GM19455 (cell line): ENCODE measurements around the gene ITGA8.
A peak's percentile ranks its signal among the peaks of the same experiment; 100 is the strongest.
"Not testable (repeated sequence)": the region's sequence is repeated elsewhere in the genome, so short reads cannot be mapped to it uniquely, and the experiment has no call there.

Experiments
- ATAC-seq: cut with Tn5 transposase; IDR thresholded peaks from one replicate; pipeline ENCODE4 v1.9.1; 2021; ENCODE audit not compliant: unreplicated experiment

The ITGA8 gene

DNA sequence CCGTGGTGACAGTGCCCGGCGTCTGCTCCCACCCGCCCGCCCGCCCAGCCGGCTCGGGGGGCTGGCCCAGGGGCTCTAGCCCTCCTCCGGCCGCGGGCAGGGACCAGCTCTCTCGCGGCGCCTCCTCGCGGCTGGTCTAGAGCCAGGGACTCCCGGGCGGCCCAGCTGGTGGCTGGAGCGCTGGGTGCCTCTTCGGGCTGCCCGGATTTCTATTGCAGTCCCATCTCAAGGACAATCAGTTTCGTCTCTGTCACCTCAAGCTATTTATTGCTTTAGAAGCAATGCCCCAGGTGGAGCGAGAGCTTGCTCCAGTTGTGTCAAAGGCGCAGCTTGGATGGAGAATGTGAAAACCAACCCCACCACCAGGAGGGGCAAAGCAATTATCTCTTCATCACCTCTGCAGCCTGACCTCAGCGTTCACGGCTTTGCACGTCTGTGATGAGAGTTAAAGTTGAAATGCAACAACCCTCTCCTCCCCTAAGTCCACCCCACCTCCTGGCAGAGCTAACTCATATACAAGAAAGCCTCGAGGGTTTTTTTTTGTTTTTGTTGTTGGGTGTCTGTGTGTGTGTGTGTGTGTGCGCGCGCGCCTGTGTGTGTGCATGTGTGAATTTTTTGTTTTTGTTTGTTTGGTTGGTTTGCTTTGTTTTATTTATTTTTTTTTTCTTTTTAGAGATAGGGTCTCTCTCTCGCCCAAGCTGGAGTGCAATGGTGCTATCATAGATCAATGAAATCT is at the start of gene ITGA8:
Gene ITGA8 (minus strand): TSS at position 24 of the 736 bp plus-strand sequence. CDS start 151 bp downstream, outside the sequence.
- no peak for ATAC-seq

DNA sequence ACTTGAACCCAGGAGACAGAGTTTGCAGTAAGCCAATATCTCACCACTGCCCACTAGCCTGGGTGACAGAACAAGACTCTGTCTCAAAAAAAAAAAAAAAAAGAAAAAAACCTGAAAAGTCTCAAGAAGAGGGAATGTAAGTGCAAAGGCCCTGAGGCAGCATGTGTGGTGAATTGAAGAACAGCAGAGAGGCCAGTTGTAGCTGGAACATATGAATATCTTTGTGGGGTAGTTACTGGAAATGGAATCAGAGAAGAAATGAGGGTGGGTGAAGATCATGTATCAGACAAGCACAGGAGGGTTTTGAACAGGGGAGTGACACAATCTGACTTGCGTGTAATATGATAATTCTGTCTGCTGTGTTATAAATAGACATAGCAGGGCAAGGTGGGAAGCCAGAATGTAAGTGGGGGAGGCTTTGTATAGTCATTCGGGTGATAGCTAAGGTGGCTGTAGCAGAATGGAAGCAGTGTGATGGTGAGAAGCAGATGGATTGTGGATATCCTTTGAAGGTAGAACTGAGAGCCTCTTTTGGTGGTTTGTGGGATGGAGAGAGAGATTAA is 45.3 kb upstream of the ITGA8 start:
- ATAC-seq, result no peak

DNA sequence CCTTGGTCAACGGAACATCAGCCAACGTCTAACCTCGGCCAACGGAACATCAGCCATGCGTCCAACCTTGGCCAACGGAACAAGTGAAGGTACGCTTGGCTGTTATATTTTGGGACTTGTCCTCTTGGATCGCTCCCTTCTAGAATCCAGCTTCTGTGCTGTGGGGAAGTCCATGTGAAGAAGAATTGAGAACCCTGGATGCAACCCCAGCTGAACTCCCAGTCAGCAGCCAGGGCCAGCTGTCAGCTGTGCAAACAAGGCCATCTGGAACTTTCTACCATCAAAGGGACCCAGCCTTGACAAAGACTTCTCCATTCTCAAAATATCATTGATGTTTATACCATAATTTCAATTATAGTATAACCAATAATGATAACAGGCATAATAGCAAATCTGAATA is 43.3 kb upstream of the ITGA8 start:
- no peak for ATAC-seq

DNA sequence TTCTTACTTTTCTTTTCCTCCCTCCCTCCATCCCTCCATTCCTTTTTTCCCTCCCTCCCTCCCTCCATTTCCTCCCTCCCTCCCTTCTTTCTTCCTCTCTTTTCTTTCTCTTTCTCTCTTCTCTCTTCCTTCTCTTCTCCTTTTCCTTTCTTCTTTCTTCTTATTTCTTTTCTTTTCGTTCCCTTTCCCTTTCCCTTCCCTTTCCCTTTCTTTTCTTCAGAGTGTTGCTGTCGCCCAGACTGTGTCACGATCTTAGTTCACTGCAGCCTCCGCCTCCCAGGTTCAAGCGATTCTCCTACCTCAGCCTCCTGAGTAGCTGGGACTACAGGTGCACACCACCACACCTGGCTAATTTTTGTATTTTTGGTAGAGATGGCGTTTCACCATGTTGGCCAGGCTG is 42.5 kb upstream of the ITGA8 start:
- not testable (repeated sequence) for ATAC-seq

DNA sequence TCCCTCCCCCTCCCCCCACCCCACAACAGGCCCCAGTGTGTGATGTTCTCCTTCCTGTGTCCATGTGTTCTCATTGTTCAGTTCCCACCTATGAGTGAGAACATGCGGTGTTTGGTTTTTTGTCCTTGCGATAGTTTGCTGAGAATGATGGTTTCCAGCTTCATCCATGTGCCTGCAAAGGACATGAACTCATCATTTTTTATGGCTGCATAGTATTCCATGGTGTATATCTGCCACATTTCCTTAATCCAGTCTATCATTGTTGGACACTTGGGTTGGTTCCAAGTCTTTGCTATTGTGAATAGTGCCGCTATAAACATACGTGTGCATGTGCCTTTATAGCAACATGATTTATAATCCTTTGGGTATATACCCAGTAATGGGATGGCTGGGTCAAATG is 41.5 kb upstream of the ITGA8 start:
- ATAC-seq, result not testable (repeated sequence)

DNA sequence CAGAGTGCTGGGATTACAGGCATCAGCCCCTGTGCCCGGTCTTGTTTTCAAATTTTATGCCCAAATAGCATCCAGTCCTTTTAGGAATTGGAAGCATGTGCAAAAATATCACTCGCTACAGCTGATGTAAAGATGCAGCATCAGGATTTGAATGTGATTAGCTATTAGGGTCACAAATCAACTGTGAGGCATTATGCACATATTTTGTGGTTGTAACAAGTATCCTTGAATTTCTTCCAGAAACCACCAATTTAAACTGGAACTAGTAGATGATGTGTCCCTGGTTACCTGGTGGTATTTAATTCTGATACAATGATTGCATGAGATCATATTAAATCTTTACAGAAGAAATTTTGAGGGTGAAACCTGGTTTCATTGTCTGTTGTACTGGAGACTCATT is 41.0 kb upstream of the ITGA8 start:
- ATAC-seq, result no peak

DNA sequence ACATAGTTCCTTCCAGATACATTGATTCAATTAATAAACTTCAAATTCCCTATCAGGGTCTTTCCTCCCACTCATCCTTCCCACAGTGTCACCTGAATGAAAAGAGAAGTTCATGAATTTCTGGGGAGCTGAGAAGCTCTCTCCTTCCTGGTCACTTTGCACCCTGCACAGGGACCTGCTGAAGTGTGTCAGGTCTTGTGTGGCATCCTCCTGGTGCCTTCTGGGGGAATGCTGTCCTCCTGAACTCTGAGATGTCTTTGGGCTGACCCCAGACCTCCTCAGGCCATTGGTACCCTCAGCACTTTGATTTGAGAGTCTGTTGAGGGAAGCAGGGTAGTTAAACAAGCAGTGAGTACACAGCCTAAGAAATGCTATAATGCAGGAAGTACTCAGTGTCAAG is 39.5 kb upstream of the ITGA8 start:
- no peak for ATAC-seq

DNA sequence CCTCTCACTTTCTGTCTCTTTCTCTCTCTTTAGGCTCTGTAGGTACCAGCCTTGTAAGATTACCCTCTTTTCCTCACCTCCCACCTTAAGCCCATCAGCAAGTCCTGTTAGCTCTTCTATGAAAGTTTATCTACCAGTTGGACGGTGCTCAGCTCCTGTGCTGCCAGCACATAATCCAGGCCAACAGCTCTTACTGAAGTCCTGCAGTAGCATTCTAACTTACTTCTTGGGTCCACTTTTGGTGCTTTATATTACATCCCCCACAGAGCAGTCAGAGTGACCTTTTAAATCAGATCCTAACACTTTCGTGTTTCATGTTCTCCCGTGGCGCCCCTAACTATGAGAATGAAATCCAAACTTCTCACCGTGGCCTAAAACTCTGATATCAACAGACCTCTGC is 38.9 kb upstream of the ITGA8 start:
- ATAC-seq, result no peak

DNA sequence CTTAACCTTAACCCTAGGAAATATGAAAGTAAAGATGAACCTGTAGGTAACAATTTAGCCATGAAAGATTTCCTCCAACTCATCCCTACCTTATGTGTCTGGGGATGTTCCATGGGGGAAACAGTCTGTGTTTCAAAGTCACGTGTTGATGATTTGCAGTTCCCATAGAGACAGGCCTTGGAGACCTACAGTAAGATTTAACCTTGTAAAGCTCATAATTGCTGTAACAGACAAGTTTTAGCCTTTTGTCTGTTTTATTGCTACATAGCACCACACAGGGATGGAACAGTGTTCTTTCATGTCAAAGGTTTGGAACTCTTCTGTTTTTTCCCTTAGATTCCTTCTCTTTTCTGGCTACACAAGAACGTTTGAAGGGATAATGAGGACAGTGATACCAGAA is 35.2 kb upstream of the ITGA8 start:
- no peak for ATAC-seq

DNA sequence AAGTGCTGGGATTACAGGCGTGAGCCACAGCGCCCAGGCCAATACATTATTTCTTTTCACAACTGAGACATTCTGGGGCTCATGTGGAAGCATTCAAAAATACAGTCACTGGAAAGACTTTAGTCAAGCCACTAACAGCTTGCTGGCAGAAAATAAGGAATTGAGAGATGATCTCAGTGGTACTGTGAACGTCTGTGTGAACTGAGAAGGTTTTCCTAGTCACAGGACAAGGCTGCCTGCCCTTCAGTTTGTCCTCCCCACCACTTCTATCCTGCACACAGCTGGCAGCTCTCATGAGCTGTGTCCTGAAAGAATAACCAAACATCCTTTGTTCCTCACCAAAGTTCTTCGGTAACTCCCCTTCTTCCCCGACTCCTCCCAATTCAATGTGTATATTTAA is 31.3 kb upstream of the ITGA8 start:
- ATAC-seq, result no peak

DNA sequence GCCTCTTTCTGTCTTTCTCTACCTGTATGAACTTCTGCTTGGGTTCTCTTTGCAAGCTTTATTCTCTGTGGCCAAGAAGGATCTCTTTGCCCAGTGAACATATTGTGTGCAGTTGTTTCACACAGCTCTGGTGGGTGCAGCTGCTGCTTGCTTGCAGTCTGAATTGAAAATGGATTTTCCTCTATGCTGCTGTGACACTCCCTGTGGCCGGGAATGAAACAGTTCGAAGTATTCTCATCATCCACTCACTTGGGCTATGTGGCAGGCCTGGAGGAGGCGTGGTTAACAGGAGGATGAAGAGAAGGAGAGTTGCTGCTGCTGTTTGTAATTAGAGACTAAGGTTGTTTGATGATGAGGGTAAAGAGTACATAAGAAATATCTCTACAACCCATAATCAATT is 28.4 kb upstream of the ITGA8 start:
- ATAC-seq, result no peak

DNA sequence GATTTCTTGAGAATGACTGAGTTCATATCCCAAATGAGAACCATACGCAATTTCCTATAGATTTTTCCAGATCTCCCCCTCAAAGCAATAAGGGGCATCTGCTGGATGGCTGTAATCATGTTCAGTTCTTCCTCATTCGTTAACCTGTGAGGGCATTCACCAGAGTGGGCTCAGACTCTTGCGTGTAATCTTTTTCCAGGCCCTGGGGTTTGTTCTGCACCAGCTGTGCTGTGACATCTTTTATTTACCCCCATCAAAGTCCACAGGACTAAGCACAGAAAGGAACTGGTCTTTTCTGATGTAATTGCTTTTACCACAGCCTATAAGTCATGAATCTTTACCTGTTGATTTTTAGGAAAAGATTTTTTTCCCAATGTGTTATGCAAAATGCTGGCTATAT is 27.9 kb upstream of the ITGA8 start:
- ATAC-seq, result no peak

DNA sequence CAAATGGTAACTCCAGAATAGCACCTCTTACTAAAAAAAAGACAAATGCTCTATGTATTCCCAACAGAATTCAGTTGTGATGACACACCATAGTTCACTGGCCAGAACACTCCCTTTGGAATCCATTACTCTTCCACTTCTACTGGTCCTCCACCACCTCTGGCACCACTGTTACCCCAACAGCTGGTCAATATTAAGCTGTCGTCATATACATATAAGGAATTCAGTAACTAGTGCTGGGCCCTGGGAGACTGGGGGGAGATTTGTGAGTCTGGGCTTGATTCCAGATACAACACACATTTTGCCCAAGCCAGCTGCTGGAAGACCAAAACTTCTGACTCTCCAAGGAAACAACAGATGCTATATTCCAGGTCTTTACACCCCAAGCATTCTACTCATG is 26.0 kb upstream of the ITGA8 start:
- ATAC-seq, result no peak

DNA sequence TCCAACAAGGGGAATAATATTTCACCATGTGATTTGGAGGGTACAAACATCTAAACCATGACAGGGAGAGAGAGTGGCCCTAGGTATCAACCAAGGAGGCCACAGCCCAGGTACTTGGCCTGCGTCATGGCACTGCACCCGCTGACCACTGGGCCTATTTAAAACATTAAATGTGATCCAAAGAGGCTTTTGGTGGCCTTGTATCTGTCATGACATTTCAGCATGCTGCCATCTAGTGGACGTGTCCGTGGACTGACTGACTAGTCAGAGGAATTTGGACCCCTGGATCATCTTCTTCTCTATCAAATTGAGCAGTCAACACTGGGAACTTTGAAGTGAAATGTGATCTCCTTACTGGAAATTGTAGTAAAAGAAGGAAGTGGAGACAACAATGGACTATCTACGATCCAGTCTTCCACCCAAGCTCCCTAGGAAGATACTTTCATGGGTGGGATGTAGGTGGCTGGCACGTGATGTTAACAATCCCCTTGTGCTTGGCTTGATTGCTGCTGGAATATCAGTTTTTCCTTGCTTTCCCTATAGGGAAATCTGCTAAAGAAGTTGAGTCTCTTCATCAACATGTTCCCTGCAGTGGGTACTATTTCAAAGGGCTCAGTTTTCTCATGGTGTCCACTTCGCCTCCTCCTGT is 24.6 kb upstream of the ITGA8 start:
- ATAC-seq, result peak; percentile 72

DNA sequence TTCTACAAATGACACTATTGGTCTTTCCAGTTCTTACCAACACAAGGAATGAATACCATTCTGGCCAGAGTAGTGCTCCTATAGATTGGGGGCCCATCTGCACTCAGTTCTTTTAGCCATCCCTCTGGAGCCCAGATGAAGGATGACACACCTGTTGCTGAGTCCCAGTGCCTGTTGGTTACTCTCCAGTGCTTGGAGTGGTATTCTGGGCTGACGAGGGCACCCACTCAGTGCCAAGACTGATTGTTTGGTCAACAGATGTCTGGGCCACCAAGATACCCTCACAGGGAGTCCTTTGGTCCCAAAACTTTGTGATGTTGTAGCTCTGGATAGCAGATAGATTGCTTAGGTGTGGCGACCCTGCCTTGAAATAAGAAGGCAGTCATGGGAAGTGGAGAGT is 23.7 kb upstream of the ITGA8 start:
- ATAC-seq, result no peak

DNA sequence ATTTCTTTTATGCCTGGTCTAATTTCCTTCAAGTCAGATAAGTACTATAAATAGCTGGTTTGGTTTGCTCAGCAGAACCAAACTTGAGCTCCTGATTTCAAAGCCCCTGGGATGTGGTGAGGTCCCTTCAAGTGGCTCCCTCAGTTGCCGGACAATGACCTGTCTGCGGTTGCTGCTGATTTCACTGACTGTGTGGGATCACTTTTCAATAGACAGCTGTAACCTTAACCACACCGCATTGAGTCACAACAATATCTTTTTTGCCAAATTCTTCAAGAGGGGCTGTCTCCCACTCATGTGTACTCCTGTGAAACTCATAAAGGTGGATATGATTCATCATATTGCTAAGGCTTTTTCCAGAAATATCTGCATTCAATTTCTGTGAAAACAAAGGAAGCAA is 23.1 kb upstream of the ITGA8 start:
- ATAC-seq, result no peak

DNA sequence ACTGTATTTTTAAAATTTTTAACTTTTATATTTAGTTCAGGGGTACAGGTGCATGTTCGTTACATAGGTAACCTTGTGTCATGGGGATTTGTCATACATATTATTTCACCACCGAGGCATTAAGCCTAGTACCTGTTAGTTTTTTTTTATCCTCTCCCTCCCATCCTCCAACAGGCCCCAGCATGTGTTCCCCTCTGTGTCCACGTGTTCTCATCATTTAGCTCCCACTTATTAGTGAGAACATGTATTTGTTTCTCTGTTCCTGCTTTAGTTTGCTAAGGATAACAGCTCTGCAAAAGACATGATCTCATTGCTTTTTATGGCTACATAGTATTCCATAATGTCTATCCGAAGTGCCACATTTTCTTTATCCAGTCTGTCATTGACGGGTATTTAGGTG is 22.4 kb upstream of the ITGA8 start:
- ATAC-seq, result no peak

DNA sequence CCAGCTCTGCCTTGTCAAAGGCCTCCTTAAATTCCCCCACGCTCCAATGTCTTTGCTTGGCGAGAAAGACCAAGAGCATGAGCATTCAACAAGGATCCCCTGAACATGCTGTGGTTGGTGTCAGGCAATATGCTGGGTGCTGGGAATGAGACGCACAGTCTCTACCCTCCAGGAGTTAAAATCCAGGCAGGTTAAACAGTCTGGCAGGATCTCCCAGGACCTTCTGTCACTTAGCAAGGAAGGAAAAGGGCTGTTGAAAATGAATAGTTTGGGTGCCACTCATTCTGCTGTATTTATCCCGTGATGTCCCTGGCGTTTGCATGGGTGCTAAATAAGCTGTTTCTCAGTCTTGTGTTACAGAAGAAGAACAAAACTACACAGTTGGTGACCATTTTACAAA is 21.9 kb upstream of the ITGA8 start:
- no peak for ATAC-seq

DNA sequence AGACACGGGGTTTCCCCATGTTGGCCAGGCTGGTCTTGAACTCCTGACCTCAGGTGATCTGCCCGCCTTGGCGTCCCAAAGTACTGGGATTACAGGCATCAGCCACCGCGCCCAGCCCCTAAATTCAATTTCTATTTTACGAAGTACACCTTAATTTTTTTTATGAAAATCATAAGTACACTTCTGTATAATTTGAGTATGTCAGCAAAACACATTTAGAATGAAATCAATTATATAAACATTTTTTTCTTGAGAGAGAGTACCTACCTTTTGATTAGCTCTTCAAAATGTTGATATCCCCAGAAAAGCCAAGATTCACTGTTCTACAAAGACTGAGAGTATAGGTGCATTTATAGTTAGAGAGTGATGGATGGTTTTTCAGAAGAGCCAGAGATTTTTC is 20.5 kb upstream of the ITGA8 start:
- ATAC-seq, result no peak

DNA sequence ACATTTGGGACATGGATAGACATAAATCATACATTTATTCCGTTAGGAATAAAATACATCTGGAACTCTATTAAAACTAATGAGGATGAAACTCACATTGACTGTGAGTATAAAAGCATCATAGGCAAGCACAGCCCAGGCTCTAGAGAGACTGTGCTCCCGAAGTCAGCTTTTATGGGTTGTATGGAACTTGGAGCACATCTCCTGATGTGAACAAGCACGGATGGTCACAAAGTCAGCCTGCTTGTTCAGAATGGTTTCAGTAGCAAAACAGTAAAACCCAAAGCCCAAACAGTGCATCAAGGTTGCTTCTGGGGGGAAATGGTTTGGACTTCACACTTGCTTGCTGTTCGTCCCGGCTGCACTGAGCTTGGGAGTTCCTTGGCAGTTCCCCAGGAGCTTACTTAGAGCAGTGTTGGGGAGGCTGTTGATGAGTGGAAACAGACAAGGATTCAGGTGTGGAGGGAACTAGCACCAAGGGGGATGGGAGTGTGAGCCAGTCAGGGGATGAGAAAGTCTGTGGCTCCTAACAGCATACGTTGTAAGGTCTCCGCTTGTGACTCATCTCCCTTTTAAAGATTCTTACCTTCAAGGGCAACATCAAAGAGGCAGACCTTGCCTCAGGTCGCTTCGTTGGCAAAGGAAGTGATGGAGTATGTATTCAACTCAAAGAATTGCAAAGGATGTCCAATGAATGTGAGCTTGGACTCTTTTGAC is 19.7 kb upstream of the ITGA8 start:
- ATAC-seq, result no peak

DNA sequence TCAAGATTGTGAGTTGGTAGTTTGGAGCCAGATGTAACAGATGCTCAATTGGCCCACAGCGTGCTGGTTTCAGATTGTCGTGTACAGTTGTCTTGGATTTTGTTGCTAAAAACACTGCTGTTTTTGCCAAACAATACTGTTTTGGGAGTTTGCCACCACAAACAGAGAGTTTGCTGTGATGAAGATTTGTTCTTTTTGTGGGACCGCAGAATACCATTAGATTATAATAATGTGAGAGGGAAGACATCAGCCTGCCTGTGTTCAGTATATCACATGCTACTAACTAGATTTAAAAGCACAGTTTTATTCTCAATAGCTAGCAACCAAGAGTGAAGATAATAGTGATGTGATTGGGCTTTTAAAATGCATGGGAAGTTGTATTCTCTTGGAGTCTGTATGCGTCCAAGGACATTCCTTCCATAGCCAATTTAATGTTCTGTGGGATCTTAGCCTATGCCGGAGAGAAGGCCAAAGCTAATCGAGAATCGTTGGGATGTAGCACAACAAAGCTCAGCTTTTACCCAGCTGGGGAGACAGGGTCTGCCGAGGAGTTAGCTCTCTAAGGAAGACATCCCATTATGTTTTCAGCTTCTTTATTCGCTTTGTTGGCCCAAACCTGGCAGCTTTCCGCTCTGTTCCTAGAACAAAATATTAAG is 18.7 kb upstream of the ITGA8 start:
- ATAC-seq, result no peak
